GM12878 (cell line): ENCODE results near the gene FGD3. TPM values are rescaled to one million over a fixed set of nuclear protein-coding genes. Genes with fewer than 3 reads are reported as not detected.

Source experiments
- ATAC-seq: fragments of 200-7000 bp; cut with Tn5 transposase; 3 replicates; pipeline ENCODE4 v1.9.1; 2020; ENCODE audit warnings: mild to moderate bottlenecking, moderate library complexity
- BruUV-seq: library from RNA; stranded (reverse); fragments of 400-500 nt; replicated peaks from 2 replicates; lab custom pipeline; 2021; lab: Mats Ljungman, UMichigan
- CTCF ChIA-PET: fragments of 300-600 bp; sonication (Branson Sonifier 250); formaldehyde crosslinking; extraction: SDS; loops from one replicate; lab custom pipeline; 2021; ENCODE audit warnings: inconsistent platforms; lab: Yijun Ruan, JAX
- POLR2A ChIA-PET: fragments of 350-600 bp; formaldehyde crosslinking; extraction: SDS; loops from one replicate; lab custom pipeline; 2021; ENCODE audit warnings: inconsistent platforms; lab: Charles Lee
- RAD21 ChIA-PET: fragments of 300-600 bp; sonication (Branson Sonifier 250); formaldehyde crosslinking; loops from one replicate; lab custom pipeline; 2023; ENCODE audit warnings: antibody characterized with exemption; ENCODE audit not compliant: unreplicated experiment; lab: Charles Lee
- SMC1A ChIA-PET: fragments of 300-600 bp; sonication (Branson Sonifier 250); formaldehyde crosslinking; loops from one replicate; lab custom pipeline; 2023; ENCODE audit not compliant: unreplicated experiment, uncharacterized antibody; lab: Charles Lee
- DNase-seq: peaks from one replicate; pipeline ENCODE4 v3.0.0-alpha.2; 2011; ENCODE audit warnings: low read depth, low spot score
- FAIRE-seq: peaks from 3 replicates; lab custom pipeline; 2011; peaks lifted over from hg19 to GRCh38; lab: Jason Lieb, UNC
- H2AFZ ChIP-seq: 2 replicates; pipeline ENCODE4 v1.6.0; 2011; ENCODE audit warnings: low read depth, low read length, control low read depth; ENCODE audit not compliant: control insufficient read depth
- H3K27ac ChIP-seq: 2 replicates; pipeline ENCODE4 v1.5.1; 2011; ENCODE audit warnings: control low read depth; ENCODE audit not compliant: control insufficient read depth, insufficient read depth
- H3K27me3 ChIP-seq, 2 experiments: replicated peaks in 1 of 2; 2 replicates each; pipeline versions ENCODE4 v1.6.0 to v1.6.1; 2011; ENCODE audit warnings: low read length in 1 of 2; ENCODE audit not compliant: control insufficient read depth in 2 of 2, insufficient read depth in 2 of 2
- H3K36me3 ChIP-seq, 2 experiments: 2 replicates each; pipeline ENCODE4 v1.5.1; 2011; ENCODE audit warnings: low read length in 1 of 2; ENCODE audit not compliant: control insufficient read depth in 2 of 2, insufficient read depth in 2 of 2
- H3K4me1 ChIP-seq: 2 replicates; pipeline ENCODE4 v1.6.1; 2011; ENCODE audit warnings: mild to moderate bottlenecking, low read length, moderate library complexity, mixed read lengths; ENCODE audit not compliant: control insufficient read depth, insufficient read depth
- H3K4me2 ChIP-seq: 2 replicates; pipeline ENCODE4 v1.6.0; 2011; ENCODE audit warnings: control low read depth; ENCODE audit not compliant: control insufficient read depth, insufficient read depth
- H3K4me3 ChIP-seq: fragments of 200-600 bp; sonication (generic); 2 replicates; pipeline ENCODE4 v1.5.1; 2016
- H3K79me2 ChIP-seq: 2 replicates; pipeline ENCODE4 v1.6.0; 2011; ENCODE audit warnings: low read length; ENCODE audit not compliant: control insufficient read depth, insufficient read depth
- H3K9ac ChIP-seq: 2 replicates; pipeline ENCODE4 v1.8.0; 2011; ENCODE audit warnings: low read length, control low read depth, mixed read lengths; ENCODE audit not compliant: control insufficient read depth, insufficient read depth
- H3K9me3 ChIP-seq: replicated peaks from 3 replicates; pipeline ENCODE4 v1.5.1; 2011; ENCODE audit warnings: mild to moderate bottlenecking, low read length; ENCODE audit not compliant: control insufficient read depth, insufficient read depth
- H4K20me1 ChIP-seq: 2 replicates; pipeline ENCODE4 v1.6.0; 2011; ENCODE audit not compliant: control insufficient read depth, insufficient read depth
- CBFB ChIP-seq: IDR thresholded peaks from 2 replicates; pipeline ENCODE4 v1.6.1; 2016; ENCODE audit warnings: antibody characterized with exemption, low read depth
- ETV6 ChIP-seq, 2 experiments: fragments of 450-650 bp in 1 of 2; IDR thresholded peaks in 1 of 2; conservative IDR thresholded peaks in 1 of 2; 2 replicates each; pipeline ENCODE4 v1.6.1; 2014; ENCODE audit warnings: antibody characterized with exemption in 1 of 2, borderline replicate concordance in 1 of 2, low read depth in 1 of 2, mild to moderate bottlenecking in 1 of 2, moderate library complexity in 1 of 2
- IRF4 ChIP-seq: IDR thresholded peaks from 2 replicates; pipeline ENCODE4 v1.6.1; 2011; ENCODE audit warnings: low read depth, low read length
- PAX8 ChIP-seq: fragments of 450-650 bp; IDR thresholded peaks from 2 replicates; pipeline ENCODE4 v1.6.1; 2017; ENCODE audit warnings: mild to moderate bottlenecking, moderate library complexity
- SMC3 ChIP-seq: IDR thresholded peaks from 2 replicates; pipeline ENCODE4 v1.6.1; 2011; ENCODE audit warnings: low read length, improper control_type of control experiment, borderline replicate concordance
- STAT3 ChIP-seq: IDR thresholded peaks from 2 replicates; pipeline ENCODE4 v1.6.1; 2011; ENCODE audit warnings: low read depth, low read length, improper control_type of control experiment
- TCF3 ChIP-seq: IDR thresholded peaks from 2 replicates; pipeline ENCODE4 v1.6.1; 2012; ENCODE audit warnings: low read depth, mild to moderate bottlenecking, low read length, borderline replicate concordance; ENCODE audit not compliant: insufficient read depth
- ZNF207 ChIP-seq: fragments of 450-650 bp; IDR thresholded peaks from 2 replicates; pipeline ENCODE4 v1.6.1; 2014; ENCODE audit warnings: antibody characterized with exemption, mild to moderate bottlenecking, borderline replicate concordance
- ZNF384 ChIP-seq: IDR thresholded peaks from 2 replicates; pipeline ENCODE4 v1.6.1; 2012; ENCODE audit warnings: low read depth, mild to moderate bottlenecking, low read length, improper control_type of control experiment, borderline replicate concordance
- ZNF622 ChIP-seq: fragments of 450-650 bp; IDR thresholded peaks from 2 replicates; pipeline ENCODE4 v1.6.1; 2017; ENCODE audit warnings: mild to moderate bottlenecking, inconsistent platforms
- WGBS: methylation state at CpG from one replicate; pipeline ENCODE4 v1.1.6; 2016; ENCODE audit warnings: low lambda C conversion rate; ENCODE audit not compliant: insufficient replicate concordance, insufficient coverage; ENCODE audit errors: missing lambda C conversion rate; 5-methylcytosine and 5-hydroxymethylcytosine counted together
- in situ Hi-C: fragments of 300-500 bp; cut with MboI; formaldehyde crosslinking; loops from 9 replicates; pipeline ENCODE4 v1.14.3; 2018; ENCODE audit warnings: mixed read lengths
- intact Hi-C: fragments of 100-400 bp; cut with micrococcal nuclease; formaldehyde crosslinking; loops from one replicate; pipeline ENCODE4 v1.14.2; 2022; ENCODE audit not compliant: unreplicated experiment
- polyA plus RNA-seq, 11 experiments: library from polyadenylated mRNA; depleted of rRNA in 4 of 11; unstranded in 6 of 11; stranded (reverse) in 5 of 11; fragments of >200 nt; fragmentation: Nextera tagmentation in 4 of 11; fragmentation: Illumina TruSeq in 1 of 11; extraction: Ambion mirVana in 4 of 11; extraction: Trizol in 1 of 11; gene quantifications; 1 replicate in 1 of 11; 2 replicates in 10 of 11; pipeline versions ENCODE4 v1.2.1 to v1.2.3, GENCODE V29; 2011 to 2016; ENCODE audit warnings: inconsistent platforms in 2 of 11, missing spikeins in 2 of 11, low read depth in 1 of 11
- total RNA-seq, 4 experiments: library from RNA; depleted of rRNA in 3 of 4; stranded (reverse); fragments of >200 nt in 3 of 4; fragmentation: Illumina TruSeq in 1 of 4; extraction: Trizol in 1 of 4; gene quantifications; 2 replicates each; pipeline versions ENCODE4 v1.2.1 to v1.2.3, GENCODE V29; 2013 to 2021
- TF ChIP-seq, protein P1 (sequence below): fragments of 450-650 bp; IDR thresholded peaks from 2 replicates; pipeline ENCODE4 v1.6.1; 2017; ENCODE audit warnings: borderline replicate concordance
- TF ChIP-seq, protein P2 (sequence below): fragments of 450-650 bp; IDR thresholded peaks from 2 replicates; pipeline ENCODE4 v1.6.1; 2014; ENCODE audit warnings: mild to moderate bottlenecking
- TF ChIP-seq, protein P3 (sequence below): IDR thresholded peaks from 2 replicates; pipeline ENCODE4 v1.6.1; 2012; ENCODE audit warnings: low read depth, low read length, improper control_type of control experiment

The FGD3 gene
- total and polyA plus RNA-seq, 10 of the 15 experiments (the other 5 are each of a cell fraction or from before 2014, with no cell fraction given), result 0.26 to 18.1 (median 12.4) TPM

DNA sequence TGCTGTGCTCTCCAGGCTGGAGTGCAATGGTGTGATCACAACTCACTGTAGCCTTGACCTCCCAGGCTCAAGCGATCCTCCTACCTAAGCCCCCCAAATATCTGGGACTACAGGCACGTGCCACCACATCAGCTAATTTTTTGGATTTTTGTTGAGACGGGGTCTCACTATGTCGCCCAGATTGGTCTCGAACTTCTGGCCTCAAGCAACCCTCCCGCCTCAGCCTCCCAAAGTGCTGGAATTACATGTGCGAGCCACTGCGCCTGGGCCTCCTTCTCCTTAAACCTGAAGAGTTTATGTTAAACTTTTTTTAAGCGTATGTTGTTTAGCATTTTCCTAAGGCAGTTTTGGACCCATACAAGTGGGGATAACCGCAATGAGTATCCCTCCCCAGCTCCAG lies 80.4 kb downstream of the FGD3 start:
- 97% methylated on average over 9 of the region's 10 CpGs for WGBS
- TF ChIP-seq ZNF622 (no peak), PAX8 (no peak), STAT3 (no peak), SMC3 (no peak), TCF3 (no peak), CBFB (no peak), ZNF384 (no peak), ZNF207 (no peak), ETV6 (conservative IDR thresholded peaks at IDR 0.05 in 1 of 2, IDR thresholded peaks at IDR 0.05 in 1 of 2; ENCODE audit: borderline replicate concordance in 1 of 2, low read depth in 1 of 2) (no peak), IRF4 (no peak)
- TF ChIP-seq, protein P1, sequence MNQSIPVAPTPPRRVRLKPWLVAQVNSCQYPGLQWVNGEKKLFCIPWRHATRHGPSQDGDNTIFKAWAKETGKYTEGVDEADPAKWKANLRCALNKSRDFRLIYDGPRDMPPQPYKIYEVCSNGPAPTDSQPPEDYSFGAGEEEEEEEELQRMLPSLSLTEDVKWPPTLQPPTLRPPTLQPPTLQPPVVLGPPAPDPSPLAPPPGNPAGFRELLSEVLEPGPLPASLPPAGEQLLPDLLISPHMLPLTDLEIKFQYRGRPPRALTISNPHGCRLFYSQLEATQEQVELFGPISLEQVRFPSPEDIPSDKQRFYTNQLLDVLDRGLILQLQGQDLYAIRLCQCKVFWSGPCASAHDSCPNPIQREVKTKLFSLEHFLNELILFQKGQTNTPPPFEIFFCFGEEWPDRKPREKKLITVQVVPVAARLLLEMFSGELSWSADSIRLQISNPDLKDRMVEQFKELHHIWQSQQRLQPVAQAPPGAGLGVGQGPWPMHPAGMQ, result no peak
- TF ChIP-seq, protein P2, sequence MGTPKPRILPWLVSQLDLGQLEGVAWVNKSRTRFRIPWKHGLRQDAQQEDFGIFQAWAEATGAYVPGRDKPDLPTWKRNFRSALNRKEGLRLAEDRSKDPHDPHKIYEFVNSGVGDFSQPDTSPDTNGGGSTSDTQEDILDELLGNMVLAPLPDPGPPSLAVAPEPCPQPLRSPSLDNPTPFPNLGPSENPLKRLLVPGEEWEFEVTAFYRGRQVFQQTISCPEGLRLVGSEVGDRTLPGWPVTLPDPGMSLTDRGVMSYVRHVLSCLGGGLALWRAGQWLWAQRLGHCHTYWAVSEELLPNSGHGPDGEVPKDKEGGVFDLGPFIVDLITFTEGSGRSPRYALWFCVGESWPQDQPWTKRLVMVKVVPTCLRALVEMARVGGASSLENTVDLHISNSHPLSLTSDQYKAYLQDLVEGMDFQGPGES, result no peak
- TF ChIP-seq, protein P3, sequence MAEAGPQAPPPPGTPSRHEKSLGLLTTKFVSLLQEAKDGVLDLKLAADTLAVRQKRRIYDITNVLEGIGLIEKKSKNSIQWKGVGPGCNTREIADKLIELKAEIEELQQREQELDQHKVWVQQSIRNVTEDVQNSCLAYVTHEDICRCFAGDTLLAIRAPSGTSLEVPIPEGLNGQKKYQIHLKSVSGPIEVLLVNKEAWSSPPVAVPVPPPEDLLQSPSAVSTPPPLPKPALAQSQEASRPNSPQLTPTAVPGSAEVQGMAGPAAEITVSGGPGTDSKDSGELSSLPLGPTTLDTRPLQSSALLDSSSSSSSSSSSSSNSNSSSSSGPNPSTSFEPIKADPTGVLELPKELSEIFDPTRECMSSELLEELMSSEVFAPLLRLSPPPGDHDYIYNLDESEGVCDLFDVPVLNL, result no peak
- TF ChIP-seq, all 136 proteins: peak for 0
- in situ Hi-C loops, result no loop called here
- no peaks in the 10 kb centered on the region for H4K20me1 ChIP-seq
- H3K36me3 ChIP-seq, result peaks cover 0 to 11% of the 10 kb centered on the region in 2 experiments; a peak in 3 of 4 replicates
- CTCF ChIA-PET, result interaction anchor here (0.7 to 2.8 kb wide), 6 partner anchors 22 to 81 kb away, joined by 3 to 15 read pairs (median 4); no protein-coding TSS in a partner anchor
- H3K9me3 ChIP-seq, result no peaks in the 10 kb centered on the region
- DNase-seq (no peak), ATAC-seq (no peak), FAIRE-seq (peak; percentile 38)
- 0 out of 2 replicates have a peak overlapping the region, but pooled peaks have one; percentile 3 for H3K4me2 ChIP-seq
- H2AFZ ChIP-seq, result no peak overlapping the region
- SMC1A ChIA-PET, result interaction anchor here (0.8 to 2.0 kb wide), 10 partner anchors 13 to 126 kb away, joined by 3 to 15 read pairs (median 4); no protein-coding TSS in a partner anchor
- POLR2A ChIA-PET, result interaction anchor here (0.6 to 1.8 kb wide), 6 partner anchors 13 to 264 kb away, joined by 3 to 17 read pairs (median 6); no protein-coding TSS in a partner anchor
- intact Hi-C loops, result loop anchor here (2.0 kb wide), 1 partner anchor 35 kb away; no protein-coding TSS in a partner anchor
- RAD21 ChIA-PET, result interaction anchor here (1.0 to 1.6 kb wide), 7 partner anchors 22 to 68 kb away, joined by 3 to 8 read pairs (median 5); no protein-coding TSS in a partner anchor
- no peaks in the 10 kb centered on the region for H3K27me3 ChIP-seq
- no peaks in the 10 kb centered on the region for H3K79me2 ChIP-seq
- H3K27ac ChIP-seq, result peak overlapping the region; percentile 58
- no peak overlapping the region for H3K9ac ChIP-seq
- BruUV-seq, result no TSS peak
- peaks cover 11% of the 10 kb centered on the region for H3K4me1 ChIP-seq
- H3K4me3 ChIP-seq, result no peak overlapping the region
